Neural cell (in vitro differentiated cells): ENCODE data around the gene FNDC3B. TPM values are rescaled to one million over a fixed set of nuclear protein-coding genes. Genes with fewer than 3 reads are reported as not detected.

Experiments used
- H2AFZ ChIP-seq: fragments of 200-600, 300-800 bp; sonication (generic), shearing (Covaris generic); 2 replicates; pipeline ENCODE4 v1.6.0; 2014; ENCODE audit warnings: low read depth, mild to moderate bottlenecking, antibody characterized with exemption, low read length, moderate library complexity
- H3F3A ChIP-seq: fragments of 200-600 bp; shearing (Covaris generic); 2 replicates; pipeline ENCODE4 v1.6.1; 2016; ENCODE audit warnings: mild to moderate bottlenecking, moderate library complexity, mixed read lengths, antibody characterized with exemption, low read length; ENCODE audit not compliant: insufficient read depth, poor library complexity, severe bottlenecking
- H3K27ac ChIP-seq: fragments of 200-600, 300-800 bp; sonication (generic), shearing (Covaris generic); 2 replicates; pipeline ENCODE4 v1.5.1; 2014; ENCODE audit warnings: mild to moderate bottlenecking, low read length, moderate library complexity
- H3K27me3 ChIP-seq: fragments of 300-800, 200-600 bp; sonication (generic), shearing (Covaris generic); 2 replicates; pipeline ENCODE4 v1.6.0; 2014; ENCODE audit warnings: mild to moderate bottlenecking, low read depth, low read length, moderate library complexity; ENCODE audit not compliant: insufficient read depth
- H3K36me3 ChIP-seq: fragments of 300-800, 200-600 bp; sonication (generic), shearing (Covaris generic); 2 replicates; pipeline ENCODE4 v1.5.1; 2014; ENCODE audit warnings: mild to moderate bottlenecking, antibody characterized with exemption, low read length, moderate library complexity; ENCODE audit not compliant: insufficient read depth
- H3K4me2 ChIP-seq: fragments of 300-800, 200-600 bp; sonication (generic), shearing (Covaris generic); 2 replicates; pipeline ENCODE4 v1.6.0; 2014; ENCODE audit warnings: mild to moderate bottlenecking, low read length
- H3K4me3 ChIP-seq: fragments of 300-800, 200-600 bp; sonication (generic), shearing (Covaris generic); 2 replicates; pipeline ENCODE4 v1.5.1; 2014; ENCODE audit warnings: mild to moderate bottlenecking, low read length, moderate library complexity
- H3K79me2 ChIP-seq: fragments of 200-600 bp; shearing (Covaris generic); replicated peaks from 2 replicates; pipeline ENCODE4 v1.6.0; 2014; ENCODE audit warnings: mild to moderate bottlenecking, low read length, moderate library complexity; ENCODE audit not compliant: insufficient read depth
- H3K9ac ChIP-seq: fragments of 300-800, 200-600 bp; sonication (generic), shearing (Covaris generic); 2 replicates; pipeline ENCODE4 v1.6.1; 2016; ENCODE audit warnings: mild to moderate bottlenecking, low read length, mixed read lengths
- H3K9me2 ChIP-seq: fragments of 200-600 bp; shearing (Covaris generic); 2 replicates; pipeline ENCODE4 v1.6.1; 2016; ENCODE audit warnings: mild to moderate bottlenecking, low read length, mixed read lengths; ENCODE audit not compliant: insufficient read depth
- H3K9me3 ChIP-seq: fragments of 200-600, 300-800 bp; sonication (generic), shearing (Covaris generic); 2 replicates; pipeline ENCODE4 v1.6.1; 2016; ENCODE audit warnings: mild to moderate bottlenecking, mixed run types, low read length, moderate library complexity, mixed read lengths
- H4K20me1 ChIP-seq: fragments of 200-600 bp; shearing (Covaris generic); 2 replicates; pipeline ENCODE4 v1.6.1; 2016; ENCODE audit warnings: mild to moderate bottlenecking, mixed run types; ENCODE audit not compliant: insufficient read depth
- CTCF ChIP-seq: fragments of 450-650 bp; IDR thresholded peaks from 2 replicates; pipeline ENCODE4 v1.5.1; 2014; ENCODE audit warnings: antibody characterized with exemption, mild to moderate bottlenecking, moderate library complexity; ENCODE audit not compliant: poor library complexity, severe bottlenecking
- EZH2 ChIP-seq: fragments of 200-600, 300-800 bp; shearing (Covaris generic), sonication (generic); IDR thresholded peaks from 2 replicates; pipeline ENCODE4 v1.6.1; 2014; ENCODE audit warnings: antibody characterized with exemption, low read length, borderline replicate concordance, mild to moderate bottlenecking; ENCODE audit not compliant: insufficient read depth, poor library complexity, severe bottlenecking
- MXI1 ChIP-seq: fragments of 450-650 bp; conservative IDR thresholded peaks from 2 replicates; pipeline ENCODE4 v1.6.1; 2014; ENCODE audit warnings: antibody characterized with exemption, mild to moderate bottlenecking; ENCODE audit not compliant: poor library complexity, severe bottlenecking
- REST ChIP-seq: IDR thresholded peaks from 2 replicates; pipeline ENCODE4 v1.6.1; 2012; ENCODE audit warnings: borderline replicate concordance
- SMC3 ChIP-seq: fragments of 450-650 bp; conservative IDR thresholded peaks from 2 replicates; pipeline ENCODE4 v1.6.1; 2014; ENCODE audit warnings: antibody characterized with exemption, mild to moderate bottlenecking, moderate library complexity; ENCODE audit not compliant: poor library complexity
- TAF1 ChIP-seq: IDR thresholded peaks from 2 replicates; pipeline ENCODE4 v1.6.1; 2012; ENCODE audit warnings: low read depth
- polyA plus RNA-seq: library from polyadenylated mRNA; depleted of rRNA; stranded (reverse); fragments of >200 nt; gene quantifications from 2 replicates; pipeline ENCODE4 v1.2.3, GENCODE V29; 2014

Gene FNDC3B
- polyA plus RNA-seq, 1 donor from 2014 or later = 4.9 TPM

- TF ChIP-seq CTCF = no peak
- no peak for TF ChIP-seq EZH2
- TF ChIP-seq MXI1 = no peak
- TF ChIP-seq REST = no peak
- TF ChIP-seq SMC3 = no peak
- Histone ChIP-seq H3K4me2 (no peak overlapping the region), H3F3A (no peaks in the 10 kb centered on the region), H3K4me3 (no peak overlapping the region), H4K20me1 (no peaks in the 10 kb centered on the region), H3K36me3 (no peaks in the 10 kb centered on the region), H3K27ac (no peak overlapping the region), H3K9me2 (no peaks in the 10 kb centered on the region), H3K79me2 (peaks cover 10% of the 10 kb centered on the region), H2AFZ (no peak overlapping the region), H3K9me3 (no peaks in the 10 kb centered on the region), H3K9ac (no peak overlapping the region), H3K27me3 (no peaks in the 10 kb centered on the region)
Observed at GRCh38 chr3:172147113-172147818, 107.9 kb downstream of the FNDC3B start.

GRCh38 chr3:172148241-172148640 lies 108.9 kb downstream of the FNDC3B start:
- no peak for TF ChIP-seq EZH2
- TF ChIP-seq TAF1 = no peak
- no peak for TF ChIP-seq SMC3
- Histone ChIP-seq H4K20me1 (no peaks in the 10 kb centered on the region), H3K27ac (no peak overlapping the region), H3K79me2 (peaks cover 9% of the 10 kb centered on the region), H2AFZ (no peak overlapping the region), H3K9me3 (no peaks in the 10 kb centered on the region), H3K9ac (no peak overlapping the region), H3K4me2 (no peak overlapping the region), H3K36me3 (no peaks in the 10 kb centered on the region), H3F3A (no peaks in the 10 kb centered on the region), H3K4me3 (no peak overlapping the region), H3K9me2 (no peaks in the 10 kb centered on the region), H3K27me3 (no peaks in the 10 kb centered on the region)
